ENCODE data around the gene RUNX3.

GRCh38 chr1:24930260-24931145, at the start of gene RUNX3:
- TF ChIP-seq ATF3 (IDR thresholded peaks at IDR 0.05) = no peak
- TF ChIP-seq POLR2A (IDR thresholded peaks at IDR 0.05; ENCODE audit: borderline replicate concordance, extremely low read depth, insufficient read depth, insufficient read length) = peak; percentile 79
- peak in 1 of 3 experiments; percentile 9; a peak in 1 of 6 replicates for TF ChIP-seq CTCF (IDR thresholded peaks at IDR 0.05 in 2 of 3, conservative IDR thresholded peaks at IDR 0.05 in 1 of 3; ENCODE audit: borderline replicate concordance in 1 of 3, insufficient read depth in 1 of 3, low read depth in 2 of 3, low read length in 2 of 3)
- peak; percentile 90 for TF ChIP-seq POLR2AphosphoS5 (IDR thresholded peaks at IDR 0.05; ENCODE audit: low read depth, low read length)
- TF ChIP-seq ZFX (IDR thresholded peaks at IDR 0.05) = peak; percentile 6; the same call in 1 of the 2 replicates
